H9 (cell line): Measurements from ENCODE around the gene CCNY. TPM values are rescaled to one million over a fixed set of nuclear protein-coding genes. Genes with fewer than 3 reads are reported as not detected.

Source experiments
- DNase-seq: peaks from one replicate; pipeline ENCODE4 v3.0.0-alpha.2; 2017
- H2AFZ ChIP-seq: one replicate; pipeline ENCODE4 v1.6.1; 2013; ENCODE audit warnings: mild to moderate bottlenecking, low read length, control low read depth, moderate library complexity
- H2AK5ac ChIP-seq: 2 replicates; pipeline ENCODE4 v1.6.1; 2013; ENCODE audit warnings: low read length, control low read depth, mixed read lengths; ENCODE audit not compliant: insufficient read length
- H2BK120ac ChIP-seq: one replicate; pipeline ENCODE4 v1.6.1; 2013; ENCODE audit warnings: low read depth, mild to moderate bottlenecking, low read length, control low read depth, inconsistent platforms; ENCODE audit not compliant: poor library complexity, severe bottlenecking
- H2BK12ac ChIP-seq: 2 replicates; pipeline ENCODE4 v1.6.1; 2013; ENCODE audit warnings: low read length, control low read depth, mixed read lengths, low read depth; ENCODE audit not compliant: insufficient read length
- H2BK15ac ChIP-seq: 2 replicates; pipeline ENCODE4 v1.6.1; 2013; ENCODE audit warnings: low read depth, low read length, control low read depth
- H2BK20ac ChIP-seq: one replicate; pipeline ENCODE4 v1.6.1; 2013; ENCODE audit warnings: low read depth, mild to moderate bottlenecking, low read length, control low read depth, inconsistent platforms; ENCODE audit not compliant: poor library complexity, severe bottlenecking
- H2BK5ac ChIP-seq: 2 replicates; pipeline ENCODE4 v1.6.1; 2013; ENCODE audit warnings: low read length, control low read depth, mixed read lengths; ENCODE audit not compliant: insufficient read length
- H3K14ac ChIP-seq: 2 replicates; pipeline ENCODE4 v1.6.1; 2013; ENCODE audit warnings: low read length, control low read depth; ENCODE audit not compliant: insufficient read depth
- H3K18ac ChIP-seq: 2 replicates; pipeline ENCODE4 v1.6.1; 2013; ENCODE audit warnings: low read depth, mild to moderate bottlenecking, mixed read lengths, low read length, control low read depth; ENCODE audit not compliant: insufficient read length
- H3K23ac ChIP-seq: 2 replicates; pipeline ENCODE4 v1.6.1; 2013; ENCODE audit warnings: low read length, control low read depth, mixed read lengths, low read depth; ENCODE audit not compliant: insufficient read length
- H3K23me2 ChIP-seq: 2 replicates; pipeline ENCODE4 v1.6.1; 2013; ENCODE audit warnings: low read depth, mild to moderate bottlenecking, mixed read lengths, low read length, control low read depth; ENCODE audit not compliant: insufficient read length, poor library complexity, severe bottlenecking
- H3K27ac ChIP-seq: 2 replicates; pipeline ENCODE4 v1.5.1; 2013; ENCODE audit warnings: low read length, control low read depth, mixed read lengths, low read depth; ENCODE audit not compliant: insufficient read length
- H3K27me3 ChIP-seq: 2 replicates; pipeline ENCODE4 v1.6.1; 2013; ENCODE audit warnings: low read length, control low read depth, inconsistent platforms; ENCODE audit not compliant: insufficient read depth
- H3K4ac ChIP-seq: 2 replicates; pipeline ENCODE4 v1.6.1; 2013; ENCODE audit warnings: low read depth, mild to moderate bottlenecking, control low read depth, inconsistent platforms, low read length, moderate library complexity
- H3K4me1 ChIP-seq: 2 replicates; pipeline ENCODE4 v1.6.1; 2013; ENCODE audit warnings: low read length, control low read depth, inconsistent platforms; ENCODE audit not compliant: insufficient read depth
- H3K4me2 ChIP-seq: 2 replicates; pipeline ENCODE4 v1.6.1; 2013; ENCODE audit warnings: low read length, control low read depth, mixed read lengths; ENCODE audit not compliant: insufficient read length, insufficient read depth
- H3K56ac ChIP-seq: 2 replicates; pipeline ENCODE4 v1.6.1; 2013; ENCODE audit warnings: low read depth, mild to moderate bottlenecking, mixed read lengths, low read length, control low read depth; ENCODE audit not compliant: insufficient read length
- H3K79me1 ChIP-seq: 2 replicates; pipeline ENCODE4 v1.6.1; 2013; ENCODE audit warnings: low read depth, mild to moderate bottlenecking, moderate library complexity, low read length, control low read depth, inconsistent platforms; ENCODE audit not compliant: insufficient read depth, poor library complexity, severe bottlenecking
- H3K79me2 ChIP-seq: 2 replicates; pipeline ENCODE4 v1.6.1; 2013; ENCODE audit warnings: low read length, control low read depth, inconsistent platforms; ENCODE audit not compliant: insufficient read depth
- H3K9ac ChIP-seq: 2 replicates; pipeline ENCODE4 v1.6.1; 2013; ENCODE audit warnings: low read length, control low read depth, mixed read lengths; ENCODE audit not compliant: insufficient read length; ENCODE audit errors: extremely low read depth
- H3K9me3 ChIP-seq: one replicate; pipeline ENCODE4 v1.6.1; 2013; ENCODE audit warnings: low read depth, low read length, inconsistent platforms; ENCODE audit not compliant: control insufficient read depth
- H3T11ph ChIP-seq: one replicate; pipeline ENCODE4 v1.6.1; 2013; ENCODE audit warnings: mild to moderate bottlenecking, low read length, control low read depth, inconsistent platforms
- H4K20me1 ChIP-seq: one replicate; pipeline ENCODE4 v1.6.1; 2013; ENCODE audit not compliant: control insufficient read depth, insufficient read length, insufficient read depth
- H4K5ac ChIP-seq: 2 replicates; pipeline ENCODE4 v1.6.1; 2013; ENCODE audit warnings: low read depth, mild to moderate bottlenecking, mixed read lengths, low read length, control low read depth; ENCODE audit not compliant: insufficient read length
- H4K8ac ChIP-seq: replicated peaks from 2 replicates; pipeline ENCODE4 v1.6.1; 2013; ENCODE audit warnings: low read length, control low read depth, mixed read lengths, low read depth; ENCODE audit not compliant: insufficient read length
- H4K91ac ChIP-seq: 2 replicates; pipeline ENCODE4 v1.6.1; 2013; ENCODE audit warnings: low read depth, mild to moderate bottlenecking, moderate library complexity, mixed read lengths, low read length, control low read depth; ENCODE audit not compliant: insufficient read length
- H3K27ac Mint-ChIP-seq, 3 experiments: 2 replicates in 2 of 3; 3 replicates in 1 of 3; pipeline ENCODE4 v1.8.0; 2020 to 2021; ENCODE audit warnings: mixed read lengths in 3 of 3, mild to moderate bottlenecking in 1 of 3, moderate library complexity in 1 of 3
- H3K27me3 Mint-ChIP-seq: 2 replicates; pipeline ENCODE4 v1.8.0; 2021; ENCODE audit warnings: low read depth, mild to moderate bottlenecking, moderate library complexity, mixed read lengths
- H3K36me3 Mint-ChIP-seq, 3 experiments: 2 replicates in 2 of 3; 3 replicates in 1 of 3; pipeline ENCODE4 v1.8.0; 2020 to 2021; ENCODE audit warnings: low read depth in 3 of 3, mixed read lengths in 3 of 3; ENCODE audit not compliant: insufficient read depth in 1 of 3
- H3K4me1 Mint-ChIP-seq, 2 experiments: 2 replicates each; pipeline ENCODE4 v1.8.0; 2020; ENCODE audit warnings: mixed read lengths in 2 of 2
- H3K4me3 Mint-ChIP-seq, 2 experiments: 2 replicates in 1 of 2; 3 replicates in 1 of 2; pipeline ENCODE4 v1.8.0; 2020 to 2021; ENCODE audit warnings: mild to moderate bottlenecking in 2 of 2, mixed read lengths in 2 of 2, moderate library complexity in 1 of 2
- H3K9me3 Mint-ChIP-seq, 2 experiments: 2 replicates in 1 of 2; 3 replicates in 1 of 2; pipeline ENCODE4 v1.8.0; 2020; ENCODE audit warnings: mild to moderate bottlenecking in 2 of 2, mixed read lengths in 2 of 2, moderate library complexity in 1 of 2
- WGBS: extraction: QIAGEN DNeasy Blood & Tissue Kit; methylation state at CpG from one replicate; pipeline ENCODE4 v1.1.7; 2013; ENCODE audit warnings: missing lambda C conversion rate, low lambda C conversion rate, mixed read lengths; ENCODE audit not compliant: insufficient read length; ENCODE audit errors: extremely low coverage; 5-methylcytosine and 5-hydroxymethylcytosine counted together
- total RNA-seq: library from RNA; stranded (reverse); gene quantifications from 2 replicates; pipeline ENCODE4 v1.2.1, GENCODE V29; 2021
- TF ChIP-seq, protein P1 (sequence below): fragments of 200-600 bp; sonication (generic); conservative IDR thresholded peaks from 3 replicates; pipeline ENCODE4 v1.8.0; 2021; ENCODE audit warnings: antibody characterized with exemption, mild to moderate bottlenecking

CCNY gene
- total RNA-seq, 1 experiment from 2014 or later, result 62.1 TPM

DNA sequence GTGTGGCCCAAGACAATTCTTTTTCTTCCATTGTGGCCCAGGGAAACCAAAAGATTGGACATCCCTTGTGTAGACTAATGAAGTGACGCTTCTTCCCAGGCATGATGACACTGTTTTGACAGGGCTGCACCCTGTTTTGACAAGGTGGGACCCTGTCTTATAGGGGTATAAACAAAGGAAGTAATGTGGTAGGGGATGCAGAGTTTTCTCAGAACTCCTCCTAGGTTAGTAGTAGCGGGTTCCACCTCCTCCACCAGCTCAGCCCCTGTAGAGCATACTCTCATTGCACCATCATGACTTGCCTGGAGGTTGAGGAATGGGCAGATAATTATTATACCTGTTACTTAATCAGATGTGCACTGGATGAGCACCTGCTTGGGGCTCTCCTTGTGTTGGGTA lies 123.1 kb downstream of the CCNY start:
- no peaks in the 10 kb centered on the region for H3K9me3 Mint-ChIP-seq
- no peak overlapping the region for H4K91ac ChIP-seq
- no CpG with 5 or more reads among the region's 2 CpGs for WGBS
- no peaks in the 10 kb centered on the region for H3K27me3 Mint-ChIP-seq
- no peak overlapping the region for H3K23ac ChIP-seq
- H3K27ac Mint-ChIP-seq, result no peak overlapping the region
- H3K4me3 Mint-ChIP-seq, result no peak overlapping the region
- no peak overlapping the region for H3K56ac ChIP-seq
- no peaks in the 10 kb centered on the region for H3K27me3 ChIP-seq
- peaks cover 3% of the 10 kb centered on the region; the same call in 1 of the 2 replicates for H3K79me2 ChIP-seq
- H2AFZ ChIP-seq, result no peak overlapping the region
- peaks cover 54 to 58% of the 10 kb centered on the region in 2 experiments for H3K4me1 Mint-ChIP-seq
- no peak overlapping the region for H4K5ac ChIP-seq
- no peaks in the 10 kb centered on the region for H3K36me3 Mint-ChIP-seq
- no peak overlapping the region for H3K27ac ChIP-seq
- H2AK5ac ChIP-seq, result no peak overlapping the region
- H2BK15ac ChIP-seq, result no peak overlapping the region
- no peak overlapping the region for H3K18ac ChIP-seq
- H3K4me1 ChIP-seq, result peaks cover 18% of the 10 kb centered on the region; the same call in 1 of the 2 replicates
- H3K23me2 ChIP-seq, result no peaks in the 10 kb centered on the region
- no peaks in the 10 kb centered on the region for H3K9me3 ChIP-seq
- H2BK120ac ChIP-seq, result no peak overlapping the region
- no peak for DNase-seq
- no peak overlapping the region for H3K9ac ChIP-seq
- H2BK5ac ChIP-seq, result no peak overlapping the region
- H3K4me2 ChIP-seq, result no peak overlapping the region
- TF ChIP-seq, protein P1, sequence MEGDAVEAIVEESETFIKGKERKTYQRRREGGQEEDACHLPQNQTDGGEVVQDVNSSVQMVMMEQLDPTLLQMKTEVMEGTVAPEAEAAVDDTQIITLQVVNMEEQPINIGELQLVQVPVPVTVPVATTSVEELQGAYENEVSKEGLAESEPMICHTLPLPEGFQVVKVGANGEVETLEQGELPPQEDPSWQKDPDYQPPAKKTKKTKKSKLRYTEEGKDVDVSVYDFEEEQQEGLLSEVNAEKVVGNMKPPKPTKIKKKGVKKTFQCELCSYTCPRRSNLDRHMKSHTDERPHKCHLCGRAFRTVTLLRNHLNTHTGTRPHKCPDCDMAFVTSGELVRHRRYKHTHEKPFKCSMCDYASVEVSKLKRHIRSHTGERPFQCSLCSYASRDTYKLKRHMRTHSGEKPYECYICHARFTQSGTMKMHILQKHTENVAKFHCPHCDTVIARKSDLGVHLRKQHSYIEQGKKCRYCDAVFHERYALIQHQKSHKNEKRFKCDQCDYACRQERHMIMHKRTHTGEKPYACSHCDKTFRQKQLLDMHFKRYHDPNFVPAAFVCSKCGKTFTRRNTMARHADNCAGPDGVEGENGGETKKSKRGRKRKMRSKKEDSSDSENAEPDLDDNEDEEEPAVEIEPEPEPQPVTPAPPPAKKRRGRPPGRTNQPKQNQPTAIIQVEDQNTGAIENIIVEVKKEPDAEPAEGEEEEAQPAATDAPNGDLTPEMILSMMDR, result no peak
- no peaks in the 10 kb centered on the region for H4K20me1 ChIP-seq
- no peak overlapping the region for H3K4ac ChIP-seq
- no peak overlapping the region for H2BK12ac ChIP-seq
- H3K79me1 ChIP-seq, result no peaks in the 10 kb centered on the region
- H3T11ph ChIP-seq, result no peak overlapping the region
- H2BK20ac ChIP-seq, result no peak overlapping the region
- H3K14ac ChIP-seq, result no peak overlapping the region
- no peak overlapping the region for H4K8ac ChIP-seq
